Measurements from ENCODE around the gene FAM171A2.

DNA sequence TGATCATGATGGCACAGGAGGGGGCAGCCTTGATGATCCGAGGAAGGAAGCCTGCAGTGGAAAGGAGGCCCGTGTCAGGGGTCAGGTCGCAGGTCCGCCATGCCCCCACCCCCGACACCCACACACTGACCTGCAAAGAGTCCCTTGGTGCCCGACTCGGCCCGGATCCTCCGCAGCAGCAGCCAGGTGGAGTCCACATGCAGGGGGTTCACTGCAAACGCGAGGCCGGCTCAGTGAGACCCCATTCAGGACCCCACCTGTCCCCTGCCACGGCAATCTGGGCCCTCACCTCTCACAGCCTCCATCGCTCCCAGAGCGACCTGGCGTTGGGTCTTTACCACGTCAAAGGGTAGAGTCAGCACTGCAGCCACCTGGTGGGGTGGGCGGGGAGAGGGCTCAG lies 43.6 kb downstream of the FAM171A2 start:
- TF ChIP-seq, protein P1, sequence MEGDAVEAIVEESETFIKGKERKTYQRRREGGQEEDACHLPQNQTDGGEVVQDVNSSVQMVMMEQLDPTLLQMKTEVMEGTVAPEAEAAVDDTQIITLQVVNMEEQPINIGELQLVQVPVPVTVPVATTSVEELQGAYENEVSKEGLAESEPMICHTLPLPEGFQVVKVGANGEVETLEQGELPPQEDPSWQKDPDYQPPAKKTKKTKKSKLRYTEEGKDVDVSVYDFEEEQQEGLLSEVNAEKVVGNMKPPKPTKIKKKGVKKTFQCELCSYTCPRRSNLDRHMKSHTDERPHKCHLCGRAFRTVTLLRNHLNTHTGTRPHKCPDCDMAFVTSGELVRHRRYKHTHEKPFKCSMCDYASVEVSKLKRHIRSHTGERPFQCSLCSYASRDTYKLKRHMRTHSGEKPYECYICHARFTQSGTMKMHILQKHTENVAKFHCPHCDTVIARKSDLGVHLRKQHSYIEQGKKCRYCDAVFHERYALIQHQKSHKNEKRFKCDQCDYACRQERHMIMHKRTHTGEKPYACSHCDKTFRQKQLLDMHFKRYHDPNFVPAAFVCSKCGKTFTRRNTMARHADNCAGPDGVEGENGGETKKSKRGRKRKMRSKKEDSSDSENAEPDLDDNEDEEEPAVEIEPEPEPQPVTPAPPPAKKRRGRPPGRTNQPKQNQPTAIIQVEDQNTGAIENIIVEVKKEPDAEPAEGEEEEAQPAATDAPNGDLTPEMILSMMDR (IDR thresholded peaks at IDR 0.05; ENCODE audit: low read depth, low read length): no peak
- TF ChIP-seq POLR2A (IDR thresholded peaks at IDR 0.05; ENCODE audit: extremely low read depth, insufficient read length): no peak

All from NB4 (cell line).